HEK293 (cell line): Measurements from ENCODE around the gene CDC73.

Experiments
- CTCF ChIP-seq: fragments of 450-650 bp; formaldehyde crosslinking; IDR thresholded peaks from 2 replicates; pipeline ENCODE4 v1.5.1; 2016; ENCODE audit warnings: missing biosample characterization, missing genetic modification characterization
- KLF1 ChIP-seq: fragments of 450-650 bp; formaldehyde crosslinking; IDR thresholded peaks from 2 replicates; pipeline ENCODE4 v1.5.1; 2016; ENCODE audit warnings: missing biosample characterization, missing genetic modification characterization
- SETDB1 ChIP-seq: IDR thresholded peaks from one replicate; pipeline ENCODE4 v1.6.1; 2017; ENCODE audit warnings: mild to moderate bottlenecking, low read length, moderate library complexity, mixed read lengths; ENCODE audit not compliant: insufficient read length
- ZBTB48 ChIP-seq: fragments of 450-650 bp; formaldehyde crosslinking; IDR thresholded peaks from 2 replicates; pipeline ENCODE4 v1.5.1; 2016; ENCODE audit warnings: missing biosample characterization, missing genetic modification characterization
- ZBTB8A ChIP-seq: fragments of 450-650 bp; formaldehyde crosslinking; IDR thresholded peaks from 2 replicates; pipeline ENCODE4 v1.5.1; 2016; ENCODE audit warnings: missing biosample characterization, missing genetic modification characterization
- ZEB2 ChIP-seq: fragments of 450-650 bp; formaldehyde crosslinking; IDR thresholded peaks from 2 replicates; pipeline ENCODE4 v1.5.1; 2016; ENCODE audit warnings: missing biosample characterization, missing genetic modification characterization
- ZNF138 ChIP-seq: fragments of 450-650 bp; formaldehyde crosslinking; IDR thresholded peaks from 2 replicates; pipeline ENCODE4 v1.5.1; 2016; ENCODE audit warnings: missing biosample characterization, missing genetic modification characterization, borderline replicate concordance
- ZNF530 ChIP-seq: fragments of 450-650 bp; formaldehyde crosslinking; IDR thresholded peaks from 2 replicates; pipeline ENCODE4 v1.5.1; 2016; ENCODE audit warnings: low read depth, missing biosample characterization, missing genetic modification characterization
- ZSCAN18 ChIP-seq: fragments of 450-650 bp; formaldehyde crosslinking; IDR thresholded peaks from 2 replicates; pipeline ENCODE4 v1.5.1; 2016; ENCODE audit warnings: missing biosample characterization, missing genetic modification characterization
- TF ChIP-seq, protein P1 (sequence below): fragments of 450-650 bp; formaldehyde crosslinking; IDR thresholded peaks from 2 replicates; pipeline ENCODE4 v1.5.1; 2016; ENCODE audit warnings: missing biosample characterization, missing genetic modification characterization

DNA sequence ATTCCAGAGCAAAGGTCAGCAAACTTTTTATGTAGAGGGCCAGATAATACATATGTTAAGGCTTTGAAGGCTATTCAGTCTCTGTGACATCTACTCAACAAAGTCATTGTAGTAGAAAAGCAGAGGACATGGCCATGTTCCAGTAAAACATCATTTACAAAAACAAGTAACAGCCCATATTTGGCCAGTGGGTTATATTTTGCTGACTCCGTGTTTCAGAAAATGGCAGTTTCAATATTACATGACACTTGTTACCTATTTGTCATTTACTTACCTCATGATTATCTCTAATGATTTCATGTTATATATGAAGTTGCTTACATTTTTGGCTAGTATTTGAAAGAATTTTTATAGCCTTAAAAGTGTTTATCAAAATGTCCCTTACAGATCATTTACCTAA is 182.0 kb downstream of the CDC73 start:
- no peak for TF ChIP-seq ZBTB8A
- TF ChIP-seq KLF1: no peak
- TF ChIP-seq CTCF (tag by site-specific recombination): no peak
- no peak for TF ChIP-seq SETDB1
- TF ChIP-seq, protein P1, sequence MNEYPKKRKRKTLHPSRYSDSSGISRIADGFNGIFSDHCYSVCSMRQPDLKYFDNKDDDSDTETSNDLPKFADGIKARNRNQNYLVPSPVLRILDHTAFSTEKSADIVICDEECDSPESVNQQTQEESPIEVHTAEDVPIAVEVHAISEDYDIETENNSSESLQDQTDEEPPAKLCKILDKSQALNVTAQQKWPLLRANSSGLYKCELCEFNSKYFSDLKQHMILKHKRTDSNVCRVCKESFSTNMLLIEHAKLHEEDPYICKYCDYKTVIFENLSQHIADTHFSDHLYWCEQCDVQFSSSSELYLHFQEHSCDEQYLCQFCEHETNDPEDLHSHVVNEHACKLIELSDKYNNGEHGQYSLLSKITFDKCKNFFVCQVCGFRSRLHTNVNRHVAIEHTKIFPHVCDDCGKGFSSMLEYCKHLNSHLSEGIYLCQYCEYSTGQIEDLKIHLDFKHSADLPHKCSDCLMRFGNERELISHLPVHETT (tag by site-specific recombination): no peak
- no peak for TF ChIP-seq ZBTB48
- TF ChIP-seq ZNF530 (tag by site-specific recombination): no peak
- no peak for TF ChIP-seq ZSCAN18 (tag by site-specific recombination)
- TF ChIP-seq ZEB2 (tag by site-specific recombination): no peak
- TF ChIP-seq ZNF138 (tag by site-specific recombination): no peak
